ENCODE results near the gene KCTD5. TPM values are rescaled to one million over a fixed set of nuclear protein-coding genes. Genes with fewer than 3 reads are reported as not detected.

KCTD5 gene
- total and polyA plus RNA-seq, 9 of the 15 experiments (the other 6 are each of a cell fraction or from before 2014, with no cell fraction given) = 0.73 to 58.3 (median 32.3) TPM

DNA sequence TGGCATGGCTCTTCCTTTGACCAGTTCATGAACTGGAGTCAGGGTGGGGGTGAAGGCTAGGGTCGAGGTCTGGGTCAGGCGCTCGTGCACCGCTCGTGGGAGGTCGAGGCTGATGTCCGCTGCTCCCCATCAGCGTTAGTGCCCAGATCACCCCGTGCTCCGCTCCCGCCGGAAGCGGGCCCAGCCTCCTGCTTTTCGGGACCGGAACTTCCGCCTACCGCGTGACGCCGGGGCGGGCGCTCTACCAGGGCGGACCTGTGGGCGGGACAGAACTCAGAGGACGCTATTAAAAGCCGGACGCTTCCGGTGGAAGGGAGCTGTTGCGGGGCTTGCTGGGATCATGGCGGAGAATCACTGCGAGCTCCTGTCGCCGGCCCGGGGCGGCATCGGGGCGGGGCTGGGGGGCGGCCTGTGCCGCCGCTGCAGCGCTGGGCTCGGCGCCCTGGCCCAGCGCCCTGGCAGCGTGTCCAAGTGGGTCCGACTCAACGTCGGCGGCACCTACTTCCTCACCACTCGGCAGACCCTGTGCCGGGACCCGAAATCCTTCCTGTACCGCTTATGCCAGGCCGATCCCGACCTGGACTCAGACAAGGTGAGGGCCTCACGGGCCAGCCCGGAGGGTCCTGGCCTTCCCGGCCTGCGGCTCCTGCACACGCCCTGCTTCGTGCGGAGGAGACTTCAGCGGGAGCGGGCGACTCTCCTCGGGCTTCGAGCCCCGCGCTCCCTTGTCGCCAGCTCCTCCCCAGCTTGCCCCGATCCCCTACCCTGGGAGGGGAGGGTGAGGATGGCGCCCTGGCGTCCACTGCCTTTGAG lies at the start of gene KCTD5 (continued):
- no peak for TF ChIP-seq ZNF140 (CRISPR knock-in tag; IDR thresholded peaks at IDR 0.05)
- TF ChIP-seq, protein P1, sequence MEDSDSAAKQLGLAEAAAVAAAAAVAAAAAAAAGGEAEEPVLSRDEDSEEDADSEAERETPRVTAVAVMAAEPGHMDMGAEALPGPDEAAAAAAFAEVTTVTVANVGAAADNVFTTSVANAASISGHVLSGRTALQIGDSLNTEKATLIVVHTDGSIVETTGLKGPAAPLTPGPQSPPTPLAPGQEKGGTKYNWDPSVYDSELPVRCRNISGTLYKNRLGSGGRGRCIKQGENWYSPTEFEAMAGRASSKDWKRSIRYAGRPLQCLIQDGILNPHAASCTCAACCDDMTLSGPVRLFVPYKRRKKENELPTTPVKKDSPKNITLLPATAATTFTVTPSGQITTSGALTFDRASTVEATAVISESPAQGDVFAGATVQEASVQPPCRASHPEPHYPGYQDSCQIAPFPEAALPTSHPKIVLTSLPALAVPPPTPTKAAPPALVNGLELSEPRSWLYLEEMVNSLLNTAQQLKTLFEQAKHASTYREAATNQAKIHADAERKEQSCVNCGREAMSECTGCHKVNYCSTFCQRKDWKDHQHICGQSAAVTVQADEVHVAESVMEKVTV (CRISPR knock-in tag; IDR thresholded peaks at IDR 0.05) = no peak
- TF ChIP-seq BRCA1 (IDR thresholded peaks at IDR 0.05) = no peak
- TF ChIP-seq BRCA1 (CRISPR knock-in tag; IDR thresholded peaks at IDR 0.05) = no peak
- no peak for TF ChIP-seq SETDB1 (IDR thresholded peaks at IDR 0.05; ENCODE audit: low read length)
- TF ChIP-seq, protein P2, sequence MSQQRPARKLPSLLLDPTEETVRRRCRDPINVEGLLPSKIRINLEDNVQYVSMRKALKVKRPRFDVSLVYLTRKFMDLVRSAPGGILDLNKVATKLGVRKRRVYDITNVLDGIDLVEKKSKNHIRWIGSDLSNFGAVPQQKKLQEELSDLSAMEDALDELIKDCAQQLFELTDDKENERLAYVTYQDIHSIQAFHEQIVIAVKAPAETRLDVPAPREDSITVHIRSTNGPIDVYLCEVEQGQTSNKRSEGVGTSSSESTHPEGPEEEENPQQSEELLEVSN (IDR thresholded peaks at IDR 0.05; ENCODE audit: borderline replicate concordance in 1 of 2, extremely low read depth in 1 of 2, insufficient read depth in 1 of 2, insufficient read length in 1 of 2, low read depth in 1 of 2, low read length in 1 of 2, poor library complexity in 1 of 2, severe bottlenecking in 1 of 2) = peak; percentile 94
- no peak for TF ChIP-seq MECOM (CRISPR knock-in tag; IDR thresholded peaks at IDR 0.05)
- peak; percentile 93 for TF ChIP-seq POLR2B (IDR thresholded peaks at IDR 0.05; ENCODE audit: low read depth, partially characterized antibody)
- no peak for TF ChIP-seq SMARCA4 (IDR thresholded peaks at IDR 0.05)
- TF ChIP-seq CCAR2 (IDR thresholded peaks at IDR 0.05; ENCODE audit: low read depth, low read length) = no peak
- no peak for TF ChIP-seq HSF4 (CRISPR knock-in tag; IDR thresholded peaks at IDR 0.05; ENCODE audit: borderline replicate concordance)
- TF ChIP-seq KLF1 (tag; IDR thresholded peaks at IDR 0.05) = peak; percentile 60; the same call in 1 of the 2 replicates
- TF ChIP-seq BRF1 (IDR thresholded peaks at IDR 0.05; ENCODE audit: borderline replicate concordance, extremely low read depth, insufficient read length) = no peak
- peak; percentile 81 for TF ChIP-seq KDM5B (IDR thresholded peaks at IDR 0.05; ENCODE audit: insufficient replicate concordance, low read depth, low read length)
- no peak for TF ChIP-seq ZNF778 (CRISPR knock-in tag; IDR thresholded peaks at IDR 0.05)
- TF ChIP-seq ZNF589 (CRISPR knock-in tag; IDR thresholded peaks at IDR 0.05; ENCODE audit: low read depth) = no peak
- TF ChIP-seq MCM5 (IDR thresholded peaks at IDR 0.05; ENCODE audit: low read depth) = no peak
- TF ChIP-seq NBN (IDR thresholded peaks at IDR 0.05; ENCODE audit: low read depth) = no peak
- TF ChIP-seq TCFL5 (CRISPR knock-in tag; conservative IDR thresholded peaks at IDR 0.05) = no peak
- TF ChIP-seq TCF3 (CRISPR knock-in tag; IDR thresholded peaks at IDR 0.05) = peak; percentile 42
- TF ChIP-seq NFE2 (IDR thresholded peaks at IDR 0.05; ENCODE audit: low read depth) = no peak
- TF ChIP-seq ARID1B (IDR thresholded peaks at IDR 0.05) = no peak; the same call in 1 of the 2 replicates
- TF ChIP-seq MAFG (tag; conservative IDR thresholded peaks at IDR 0.05) = no peak
- TF ChIP-seq, protein P3, sequence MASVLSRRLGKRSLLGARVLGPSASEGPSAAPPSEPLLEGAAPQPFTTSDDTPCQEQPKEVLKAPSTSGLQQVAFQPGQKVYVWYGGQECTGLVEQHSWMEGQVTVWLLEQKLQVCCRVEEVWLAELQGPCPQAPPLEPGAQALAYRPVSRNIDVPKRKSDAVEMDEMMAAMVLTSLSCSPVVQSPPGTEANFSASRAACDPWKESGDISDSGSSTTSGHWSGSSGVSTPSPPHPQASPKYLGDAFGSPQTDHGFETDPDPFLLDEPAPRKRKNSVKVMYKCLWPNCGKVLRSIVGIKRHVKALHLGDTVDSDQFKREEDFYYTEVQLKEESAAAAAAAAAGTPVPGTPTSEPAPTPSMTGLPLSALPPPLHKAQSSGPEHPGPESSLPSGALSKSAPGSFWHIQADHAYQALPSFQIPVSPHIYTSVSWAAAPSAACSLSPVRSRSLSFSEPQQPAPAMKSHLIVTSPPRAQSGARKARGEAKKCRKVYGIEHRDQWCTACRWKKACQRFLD (CRISPR knock-in tag; IDR thresholded peaks at IDR 0.05) = peak; percentile 34; the same call in 1 of the 2 replicates
- TF ChIP-seq CREB1 (IDR thresholded peaks at IDR 0.05) = peak; percentile 80
- peak; percentile 94 for TF ChIP-seq CREB1 (CRISPR knock-in tag; IDR thresholded peaks at IDR 0.05)
